Muscle layer of colon (tissue), 2 donors: ENCODE data around the gene ELAVL4.
"Not testable (repeated sequence)": the region's sequence is repeated elsewhere in the genome, so short reads cannot be mapped to it uniquely, and the experiment has no call there.

ENCODE experiments used
- H3K27ac ChIP-seq: one replicate; pipeline ENCODE4 v1.7.0; 2013; ENCODE audit warnings: low read depth, mild to moderate bottlenecking, low read length, moderate library complexity
- H3K27me3 ChIP-seq, 2 donors: one replicate each; pipeline ENCODE4 v1.7.0; 2013; ENCODE audit warnings: low read length in 2 of 2, mild to moderate bottlenecking in 2 of 2; ENCODE audit not compliant: insufficient read depth in 2 of 2, control insufficient read depth in 1 of 2
- H3K36me3 ChIP-seq: one replicate; pipeline ENCODE4 v1.7.0; 2013; ENCODE audit warnings: mild to moderate bottlenecking, low read length; ENCODE audit not compliant: insufficient read depth
- H3K4me1 ChIP-seq: one replicate; pipeline ENCODE4 v1.7.0; 2013; ENCODE audit warnings: mild to moderate bottlenecking, low read length; ENCODE audit not compliant: insufficient read depth
- H3K4me3 ChIP-seq, 2 donors: one replicate each; pipeline ENCODE4 v1.7.0; 2013; ENCODE audit warnings: low read length in 2 of 2, low read depth in 1 of 2, mild to moderate bottlenecking in 1 of 2, moderate library complexity in 1 of 2
- H3K9ac ChIP-seq: one replicate; pipeline ENCODE4 v1.7.0; 2013; ENCODE audit warnings: low read length
- H3K9me3 ChIP-seq: one replicate; pipeline ENCODE4 v1.7.0; 2013; ENCODE audit warnings: mild to moderate bottlenecking, low read length
- donor health status: abdominal sarcoma.
- donor health status: Adenocarcinoma of cecum.

The ELAVL4 gene

GRCh38 chr1:50156241-50157010 is 47.7 kb downstream of the ELAVL4 start:
- H3K4me3 ChIP-seq, result no peak overlapping the region
- no peaks in the 10 kb centered on the region for H3K36me3 ChIP-seq
- no peaks in the 10 kb centered on the region for H3K4me1 ChIP-seq
- no peaks in the 10 kb centered on the region for H3K9me3 ChIP-seq
- H3K27me3 ChIP-seq, result no peaks in the 10 kb centered on the region
- no peak overlapping the region for H3K9ac ChIP-seq
- H3K27ac ChIP-seq, result no peak overlapping the region

DNA sequence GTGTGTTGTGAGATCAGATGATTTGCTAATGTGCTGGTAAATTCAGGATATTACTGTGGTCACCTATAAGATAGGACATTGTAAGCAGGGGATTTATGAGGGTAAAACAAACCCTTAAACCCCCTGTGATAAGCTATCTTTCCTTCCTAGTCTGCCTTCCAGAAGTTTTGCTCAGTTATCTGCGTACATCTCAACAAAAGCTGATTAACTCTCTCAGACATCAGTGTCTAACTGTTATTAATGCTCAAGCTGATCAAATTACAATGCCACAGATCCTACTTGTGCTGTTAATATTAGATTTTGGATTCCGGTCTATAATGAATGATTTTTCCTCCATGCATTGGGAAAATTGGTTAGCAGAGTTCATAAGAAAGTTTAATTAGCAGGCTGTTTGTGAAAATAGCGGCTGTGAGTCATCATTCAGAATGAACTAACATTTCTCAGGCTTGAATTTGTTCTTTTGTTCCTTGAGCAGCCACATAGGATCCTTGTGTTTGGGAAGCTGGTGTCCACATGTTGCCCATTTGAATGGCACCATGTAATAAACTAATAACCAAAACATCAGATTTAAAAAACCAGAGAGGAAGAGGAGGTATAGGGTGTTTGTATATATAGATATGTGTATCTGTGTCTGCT is 48.7 kb downstream of the ELAVL4 start:
- no peak overlapping the region for H3K9ac ChIP-seq
- no peaks in the 10 kb centered on the region for H3K9me3 ChIP-seq
- H3K27ac ChIP-seq, result no peak overlapping the region
- H3K27me3 ChIP-seq, result no peaks in the 10 kb centered on the region
- H3K4me3 ChIP-seq, result no peak overlapping the region
- H3K4me1 ChIP-seq, result no peaks in the 10 kb centered on the region
- H3K36me3 ChIP-seq, result no peaks in the 10 kb centered on the region

GRCh38 chr1:50158421-50158820 is 49.7 kb downstream of the ELAVL4 start:
- Histone ChIP-seq H3K9me3 (no peaks in the 10 kb centered on the region), H3K36me3 (no peaks in the 10 kb centered on the region), H3K4me1 (no peaks in the 10 kb centered on the region), H3K4me3 (no peak overlapping the region), H3K27ac (no peak overlapping the region), H3K27me3 (no peaks in the 10 kb centered on the region), H3K9ac (no peak overlapping the region)

DNA sequence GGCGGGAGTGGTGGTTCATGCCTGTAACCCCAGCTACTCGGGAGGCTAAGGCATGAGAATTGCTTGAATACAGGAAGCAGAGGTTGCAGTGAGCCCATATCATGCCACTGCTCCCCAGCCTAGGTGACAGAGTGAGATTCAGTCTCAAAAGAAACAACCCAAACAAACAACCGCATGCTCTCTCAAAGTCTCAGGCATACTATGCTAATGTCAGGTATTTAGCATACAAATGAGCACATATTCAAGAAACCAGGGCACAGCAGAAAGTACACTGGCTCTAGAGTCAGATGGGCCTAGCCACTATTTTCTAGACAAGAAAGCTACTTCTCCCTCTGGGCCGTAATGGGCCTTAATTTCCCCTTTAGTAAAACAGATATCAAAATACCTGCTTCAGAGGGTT is 55.0 kb downstream of the ELAVL4 start:
- Histone ChIP-seq H3K9me3 (no peaks in the 10 kb centered on the region), H3K36me3 (no peaks in the 10 kb centered on the region), H3K9ac (no peak overlapping the region), H3K27me3 (no peaks in the 10 kb centered on the region), H3K4me1 (no peaks in the 10 kb centered on the region), H3K4me3 (no peak overlapping the region), H3K27ac (no peak overlapping the region)

GRCh38 chr1:50166351-50166750 is 57.6 kb downstream of the ELAVL4 start:
- not testable (repeated sequence) for H3K36me3 ChIP-seq, H3K27ac ChIP-seq, H3K4me3 ChIP-seq, H3K27me3 ChIP-seq, H3K9me3 ChIP-seq, H3K4me1 ChIP-seq, H3K9ac ChIP-seq

DNA sequence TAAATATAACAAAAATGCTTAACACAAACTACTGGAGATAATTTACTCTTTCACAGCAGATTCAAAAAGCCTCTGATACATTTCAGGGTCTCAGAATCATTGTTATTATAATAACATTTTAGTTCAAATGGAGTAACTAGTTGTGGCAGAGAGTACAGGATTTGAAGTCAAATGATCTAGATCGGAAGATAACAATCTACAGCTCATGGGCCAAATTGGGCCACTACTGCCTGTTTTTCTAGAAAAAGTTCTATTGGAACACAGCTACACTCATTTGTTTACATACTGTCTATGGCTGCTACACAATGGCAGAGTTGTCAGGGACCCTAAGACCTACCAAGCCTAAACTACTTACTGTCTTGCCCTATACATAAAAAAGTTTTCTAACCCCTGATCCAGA is 63.6 kb downstream of the ELAVL4 start:
- no peaks in the 10 kb centered on the region for H3K36me3 ChIP-seq

GRCh38 chr1:50174101-50174500 is 65.4 kb downstream of the ELAVL4 start:
- Histone ChIP-seq H3K4me1 (no peaks in the 10 kb centered on the region), H3K27me3 (no peaks in the 10 kb centered on the region), H3K9ac (no peak overlapping the region), H3K27ac (no peak overlapping the region), H3K4me3 (no peak overlapping the region), H3K9me3 (no peaks in the 10 kb centered on the region), H3K36me3 (no peaks in the 10 kb centered on the region)

More for the DNA sequence above, 63.6 kb downstream of the ELAVL4 start:
- Histone ChIP-seq H3K9ac (no peak overlapping the region), H3K4me1 (no peaks in the 10 kb centered on the region), H3K27ac (no peak overlapping the region), H3K27me3 (no peaks in the 10 kb centered on the region), H3K4me3 (no peak overlapping the region), H3K9me3 (no peaks in the 10 kb centered on the region)

- Histone ChIP-seq H3K4me3 (no peak overlapping the region), H3K4me1 (no peaks in the 10 kb centered on the region), H3K9ac (no peak overlapping the region), H3K9me3 (no peaks in the 10 kb centered on the region), H3K36me3 (no peaks in the 10 kb centered on the region), H3K27me3 (no peaks in the 10 kb centered on the region), H3K27ac (no peak overlapping the region)
These were observed 67.3 kb downstream of the ELAVL4 start for GRCh38 chr1:50175719-50176639.

DNA sequence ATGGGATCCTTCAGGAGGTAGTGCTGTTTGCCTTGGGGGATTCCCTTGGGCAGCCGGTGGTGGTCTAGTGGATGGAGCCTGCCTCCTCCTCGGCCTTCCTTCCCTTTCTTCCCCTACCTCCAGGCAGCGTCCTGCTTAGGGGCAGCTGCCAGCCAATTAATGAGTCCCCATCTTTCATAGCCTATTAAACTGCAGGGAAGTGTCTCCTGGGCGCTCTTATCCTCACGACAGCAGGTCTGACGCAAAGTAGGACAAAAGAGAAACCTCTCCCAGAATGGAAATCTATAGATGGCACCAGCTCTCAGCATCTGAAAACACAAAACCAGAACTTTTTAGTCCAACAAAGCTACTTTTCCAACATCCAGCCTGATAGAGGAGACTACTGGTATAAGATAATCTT is 69.3 kb downstream of the ELAVL4 start:
- Histone ChIP-seq H3K4me1 (no peaks in the 10 kb centered on the region), H3K36me3 (no peaks in the 10 kb centered on the region), H3K9me3 (no peaks in the 10 kb centered on the region), H3K4me3 (no peak overlapping the region), H3K9ac (no peak overlapping the region), H3K27ac (no peak overlapping the region), H3K27me3 (no peaks in the 10 kb centered on the region)

DNA sequence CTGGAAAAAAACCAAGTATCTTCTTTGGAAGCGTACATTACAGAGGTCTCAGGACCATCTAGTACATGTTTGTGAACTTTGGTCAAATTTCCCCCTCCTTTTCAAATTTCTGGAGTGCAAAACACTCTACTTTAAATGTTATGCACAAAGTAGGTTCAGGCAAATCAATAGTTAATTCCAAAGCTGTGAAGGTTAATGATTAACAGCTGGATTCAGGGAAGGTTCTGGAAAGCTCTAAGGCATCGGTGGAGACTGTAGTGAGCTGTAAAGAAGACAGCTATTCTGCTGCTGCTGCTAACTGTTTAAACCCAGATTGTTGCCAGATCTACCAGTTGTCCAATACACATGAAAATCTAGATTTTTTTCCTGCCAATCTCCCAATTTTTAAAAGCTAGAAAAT is 70.9 kb downstream of the ELAVL4 start:
- Histone ChIP-seq H3K9me3 (no peaks in the 10 kb centered on the region), H3K9ac (no peak overlapping the region), H3K36me3 (no peaks in the 10 kb centered on the region), H3K27me3 (no peaks in the 10 kb centered on the region), H3K4me3 (no peak overlapping the region), H3K27ac (no peak overlapping the region), H3K4me1 (no peaks in the 10 kb centered on the region)

DNA sequence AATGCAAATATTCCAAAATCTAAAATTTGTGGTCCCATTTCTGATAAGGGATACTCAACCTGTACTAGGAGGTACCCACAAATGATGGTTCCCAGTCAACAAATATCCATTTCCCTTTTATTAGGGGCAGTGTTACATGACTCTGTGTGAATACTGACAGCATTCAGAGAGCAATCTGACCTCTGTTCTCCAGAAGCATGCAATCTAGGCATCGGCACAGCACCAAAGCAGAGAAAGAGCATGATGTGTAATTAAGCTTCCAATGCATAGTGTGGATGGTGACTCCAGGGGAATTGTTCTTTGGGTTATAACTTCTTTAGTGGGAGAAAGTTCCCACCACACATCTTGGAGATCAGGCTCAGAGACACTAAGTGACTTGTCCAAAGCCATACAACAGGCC is 71.6 kb downstream of the ELAVL4 start:
- Histone ChIP-seq H3K4me3 (no peak overlapping the region), H3K9ac (no peak overlapping the region), H3K9me3 (no peaks in the 10 kb centered on the region), H3K4me1 (no peaks in the 10 kb centered on the region), H3K36me3 (no peaks in the 10 kb centered on the region), H3K27me3 (no peaks in the 10 kb centered on the region), H3K27ac (no peak overlapping the region)
